Measurements from ENCODE around the gene SEC61A1.

Gene SEC61A1

GRCh38 chr3:128112357-128112968, 60.2 kb downstream of the SEC61A1 start:
- no peak for TF ChIP-seq CTCF (IDR thresholded peaks at IDR 0.05; ENCODE audit: low read depth, low read length)
- in situ Hi-C loops (cut with HindIII; ENCODE audit: low sequenced_read_pairs) = no loop called here
- peak; percentile 91 for DNase-seq (ENCODE audit: low read depth, low spot score)
- no peak overlapping the region for H3K4me3 ChIP-seq (ENCODE audit: low read depth, low read length)

- TF ChIP-seq CTCF (IDR thresholded peaks at IDR 0.05; ENCODE audit: low read depth, low read length) = no peak
- in situ Hi-C loops (cut with HindIII; ENCODE audit: low sequenced_read_pairs) = no loop called here
- no peak overlapping the region for H3K4me3 ChIP-seq (ENCODE audit: low read depth, low read length)
- DNase-seq (ENCODE audit: low read depth, low spot score) = no peak
Observed at GRCh38 chr3:128113817-128114794, 61.9 kb downstream of the SEC61A1 start.

All from astrocyte of the spinal cord (primary cell).